CD8-positive, alpha-beta memory T cell (primary cell): ENCODE results near the gene C8B. TPM values are rescaled to one million over a fixed set of nuclear protein-coding genes. Genes with fewer than 3 reads are reported as not detected.

Experiments
- polyA plus RNA-seq: library from polyadenylated mRNA; unstranded; fragments of 300-500 nt; fragmentation: Illumina TruSeq; gene quantifications from one replicate; pipeline ENCODE4 v1.2.3, GENCODE V29; 2021
- total RNA-seq, 2 experiments: library from RNA; stranded (reverse); gene quantifications; one replicate each; pipeline ENCODE4 v1.2.3, GENCODE V29; 2021

The C8B gene
- total and polyA plus RNA-seq, 3 experiments from 2014 or later: not detected

Other genes starting within 250 kb of the C8B start
- not detected for gene FYB2, start 146.6 kb downstream of the C8B start, total RNA-seq
- gene FYB2, start 146.6 kb downstream of the C8B start, polyA plus RNA-seq: not detected
- gene C8A, start 111.2 kb downstream of the C8B start, total RNA-seq: not detected
- gene C8A, start 111.2 kb downstream of the C8B start, polyA plus RNA-seq: not detected